Lower lobe of right lung (tissue), 2 donors: Measurements from ENCODE around the gene DCLK1. TPM values are rescaled to one million over a fixed set of nuclear protein-coding genes. Genes with fewer than 3 reads are reported as not detected.
A peak's percentile ranks its signal among the peaks of the same experiment; 100 is the strongest.

Experiments used
- ATAC-seq, 2 donors: fragments of 200-7000 bp; cut with Tn5 transposase; one replicate each; pipeline ENCODE4 v1.9.1; 2020 to 2022; ENCODE audit warnings: mild to moderate bottlenecking in 2 of 2, moderate library complexity in 2 of 2
- DNase-seq: peaks from one replicate; pipeline ENCODE4 v3.0.0-alpha.2; 2020
- H3K27ac ChIP-seq: fragments of 200-600 bp; one replicate; pipeline ENCODE4 v1.8.0; 2022
- H3K27me3 ChIP-seq: fragments of 200-600 bp; one replicate; pipeline ENCODE4 v1.8.0; 2022; ENCODE audit warnings: low read depth
- H3K36me3 ChIP-seq: fragments of 200-600 bp; one replicate; pipeline ENCODE4 v1.8.0; 2022; ENCODE audit warnings: mild to moderate bottlenecking
- H3K4me1 ChIP-seq: fragments of 200-600 bp; one replicate; pipeline ENCODE4 v1.8.0; 2022
- H3K4me3 ChIP-seq: fragments of 200-600 bp; one replicate; pipeline ENCODE4 v1.8.0; 2022; ENCODE audit warnings: mild to moderate bottlenecking
- H3K9me3 ChIP-seq: fragments of 200-600 bp; one replicate; pipeline ENCODE4 v1.8.0; 2022
- intact Hi-C: fragments of 100-400 bp; cut with DNase I; formaldehyde crosslinking; loops from one replicate; pipeline ENCODE4 v1.11.0; 2022
- total RNA-seq: library from RNA; stranded (reverse); fragmentation: NEBNext Ultra II Directional; extraction: Animal tissue kit (Norgen Biotek cat#: 25700); gene quantifications from one replicate; pipeline ENCODE4 v1.2.1, GENCODE V29; 2021
- TF ChIP-seq, protein P1 (sequence below): fragments of 200-600 bp; IDR thresholded peaks from one replicate; pipeline ENCODE4 v1.8.0; 2022; ENCODE audit warnings: antibody characterized with exemption, mild to moderate bottlenecking
- donor health status: DM: no; HTN: yes; CAD: no; lungs with severe emphysema.

The DCLK1 gene
- total RNA-seq, 1 donor from 2014 or later = 10.4 TPM

DNA sequence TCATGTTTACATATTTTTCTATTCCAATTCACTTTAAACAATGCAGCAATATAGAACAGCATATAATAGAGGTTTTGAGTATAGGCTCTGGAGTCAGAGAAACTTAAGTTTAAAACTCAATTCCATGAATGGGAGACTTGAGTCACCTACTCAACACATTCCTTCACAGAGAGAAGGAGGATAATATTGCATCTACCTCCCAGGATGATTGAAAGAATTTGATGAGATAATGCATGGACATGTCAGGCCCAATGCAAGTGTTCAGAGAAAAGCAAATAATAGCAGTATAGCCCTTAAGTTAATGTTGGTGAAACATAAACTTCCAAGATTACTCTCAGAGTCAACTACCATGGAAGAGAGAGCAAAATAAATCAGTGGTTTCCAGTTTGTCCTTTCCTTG is 170.2 kb downstream of the DCLK1 start:
- no peak for ATAC-seq
- Histone ChIP-seq H3K4me1 (peaks cover 16% of the 10 kb centered on the region), H3K27ac (no peak overlapping the region), H3K27me3 (no peaks in the 10 kb centered on the region), H3K9me3 (no peaks in the 10 kb centered on the region), H3K4me3 (no peak overlapping the region), H3K36me3 (no peaks in the 10 kb centered on the region)
- intact Hi-C loops = no loop called here
- TF ChIP-seq, protein P1, sequence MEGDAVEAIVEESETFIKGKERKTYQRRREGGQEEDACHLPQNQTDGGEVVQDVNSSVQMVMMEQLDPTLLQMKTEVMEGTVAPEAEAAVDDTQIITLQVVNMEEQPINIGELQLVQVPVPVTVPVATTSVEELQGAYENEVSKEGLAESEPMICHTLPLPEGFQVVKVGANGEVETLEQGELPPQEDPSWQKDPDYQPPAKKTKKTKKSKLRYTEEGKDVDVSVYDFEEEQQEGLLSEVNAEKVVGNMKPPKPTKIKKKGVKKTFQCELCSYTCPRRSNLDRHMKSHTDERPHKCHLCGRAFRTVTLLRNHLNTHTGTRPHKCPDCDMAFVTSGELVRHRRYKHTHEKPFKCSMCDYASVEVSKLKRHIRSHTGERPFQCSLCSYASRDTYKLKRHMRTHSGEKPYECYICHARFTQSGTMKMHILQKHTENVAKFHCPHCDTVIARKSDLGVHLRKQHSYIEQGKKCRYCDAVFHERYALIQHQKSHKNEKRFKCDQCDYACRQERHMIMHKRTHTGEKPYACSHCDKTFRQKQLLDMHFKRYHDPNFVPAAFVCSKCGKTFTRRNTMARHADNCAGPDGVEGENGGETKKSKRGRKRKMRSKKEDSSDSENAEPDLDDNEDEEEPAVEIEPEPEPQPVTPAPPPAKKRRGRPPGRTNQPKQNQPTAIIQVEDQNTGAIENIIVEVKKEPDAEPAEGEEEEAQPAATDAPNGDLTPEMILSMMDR = no peak
- DNase-seq = no peak

DNA sequence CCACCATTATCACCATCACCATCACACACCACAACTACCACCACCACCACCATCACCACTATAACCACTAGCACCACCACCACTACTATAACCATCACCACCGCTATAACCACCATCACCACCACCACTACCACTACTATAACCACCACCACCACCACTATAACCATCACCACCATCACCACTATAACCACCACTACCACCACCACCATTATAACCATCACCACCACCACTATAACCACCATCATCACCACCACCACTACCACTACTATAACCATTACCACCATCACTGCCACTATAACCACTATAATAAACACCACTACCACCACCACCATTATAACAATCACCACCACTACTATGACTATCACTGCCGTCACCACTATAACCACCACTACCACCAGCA is 173.2 kb downstream of the DCLK1 start:
- no peak overlapping the region for H3K4me3 ChIP-seq
- H3K36me3 ChIP-seq = no peaks in the 10 kb centered on the region
- no peaks in the 10 kb centered on the region for H3K9me3 ChIP-seq
- H3K4me1 ChIP-seq = no peaks in the 10 kb centered on the region
- H3K27ac ChIP-seq = no peak overlapping the region
- TF ChIP-seq, protein P1 = no peak
- H3K27me3 ChIP-seq = no peaks in the 10 kb centered on the region
- DNase-seq (no peak), ATAC-seq (peak; percentile 38 to 44)
- intact Hi-C loops = no loop called here

DNA sequence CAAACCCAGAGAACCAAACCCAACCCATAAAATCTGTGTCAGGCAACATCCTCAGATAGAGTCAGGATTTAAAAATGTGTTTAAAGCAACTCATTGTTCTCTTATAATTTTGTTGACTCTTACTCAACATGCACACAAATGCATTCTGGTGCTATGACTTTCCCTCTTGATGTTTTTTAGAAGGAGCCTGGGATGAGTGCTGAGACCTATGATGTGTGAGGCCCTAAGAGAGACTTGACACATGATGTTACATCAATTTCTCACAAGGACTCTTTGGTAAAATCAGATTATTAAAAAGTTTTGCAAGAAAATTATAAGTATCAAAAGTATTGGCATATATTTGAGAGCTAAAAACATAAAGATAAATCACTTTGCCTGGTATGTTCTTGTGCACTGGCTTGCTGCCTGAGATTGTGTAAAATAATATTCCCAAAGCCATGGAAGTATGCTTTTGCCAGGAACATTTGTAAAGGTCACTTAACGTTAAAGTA is 173.9 kb downstream of the DCLK1 start:
- DNase-seq (no peak), ATAC-seq (no peak)
- intact Hi-C loops = no loop called here

DNA sequence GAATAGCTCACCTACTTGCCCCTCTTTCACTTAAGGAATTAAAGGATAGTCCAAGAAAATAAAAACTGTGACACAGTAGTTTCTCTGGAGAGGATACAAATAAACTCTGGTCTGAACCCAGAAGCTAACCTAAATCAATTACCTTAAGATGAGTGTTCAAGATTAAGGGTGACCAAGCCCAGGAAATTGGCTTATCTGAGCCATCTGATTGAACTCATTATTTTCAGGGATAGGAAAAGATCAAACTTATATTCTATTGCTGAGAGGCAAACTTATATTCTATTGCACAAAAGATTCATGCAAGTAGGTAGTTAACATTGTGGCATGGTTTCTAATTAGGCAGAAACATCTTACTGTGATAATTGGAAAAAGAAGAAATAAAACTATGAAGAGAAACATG is 175.1 kb downstream of the DCLK1 start:
- Histone ChIP-seq H3K36me3 (no peaks in the 10 kb centered on the region), H3K4me3 (no peak overlapping the region), H3K9me3 (no peaks in the 10 kb centered on the region), H3K4me1 (no peaks in the 10 kb centered on the region), H3K27me3 (no peaks in the 10 kb centered on the region), H3K27ac (no peak overlapping the region)
- intact Hi-C loops = no loop called here
- ATAC-seq (no peak), DNase-seq (no peak)
- TF ChIP-seq, protein P1 = no peak

More for the DNA sequence above, 173.9 kb downstream of the DCLK1 start:
- Histone ChIP-seq H3K4me3 (no peak overlapping the region), H3K36me3 (no peaks in the 10 kb centered on the region), H3K27ac (no peak overlapping the region), H3K9me3 (no peaks in the 10 kb centered on the region), H3K4me1 (no peaks in the 10 kb centered on the region), H3K27me3 (no peaks in the 10 kb centered on the region)
- TF ChIP-seq, protein P1 = no peak

DNA sequence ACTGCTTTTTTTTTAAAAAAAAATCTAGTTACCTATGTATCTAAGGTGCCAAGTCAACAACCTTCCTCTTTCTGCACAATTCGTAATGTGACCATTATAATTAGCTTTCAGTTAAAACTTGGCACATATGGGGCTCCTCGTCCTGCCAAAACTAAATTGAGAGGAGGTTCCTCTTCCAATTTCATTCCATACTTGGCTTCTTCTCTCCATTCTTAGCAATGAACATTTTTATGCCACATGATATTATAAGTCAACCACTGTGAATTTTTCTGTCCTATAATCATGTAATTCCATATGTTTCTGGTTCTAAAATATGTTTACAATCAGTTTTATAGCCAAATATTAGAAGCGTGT is 177.0 kb downstream of the DCLK1 start:
- no peaks in the 10 kb centered on the region for H3K4me1 ChIP-seq
- H3K9me3 ChIP-seq = no peaks in the 10 kb centered on the region
- H3K27ac ChIP-seq = no peak overlapping the region
- H3K36me3 ChIP-seq = no peaks in the 10 kb centered on the region
- intact Hi-C loops = no loop called here
- TF ChIP-seq, protein P1 = no peak
- DNase-seq (no peak), ATAC-seq (no peak)
- no peak overlapping the region for H3K4me3 ChIP-seq
- no peaks in the 10 kb centered on the region for H3K27me3 ChIP-seq
